Mesendoderm (in vitro differentiated cells): Measurements from ENCODE around the gene CADM1.

Source experiments
- DNase-seq: peaks from one replicate; pipeline ENCODE4 v3.0.0; 2013
- H2AK5ac ChIP-seq: 2 replicates; pipeline ENCODE4 v1.6.1; 2013; ENCODE audit warnings: low read length, inconsistent platforms
- H2BK120ac ChIP-seq: 2 replicates; pipeline ENCODE4 v1.6.1; 2013; ENCODE audit warnings: low read depth, mild to moderate bottlenecking, low read length, moderate library complexity, mixed read lengths
- H2BK15ac ChIP-seq: replicated peaks from 2 replicates; pipeline ENCODE4 v1.6.1; 2013; ENCODE audit warnings: low read depth, mild to moderate bottlenecking, moderate library complexity
- H2BK5ac ChIP-seq: 2 replicates; pipeline ENCODE4 v1.6.1; 2013; ENCODE audit warnings: low read length, inconsistent platforms
- H3K18ac ChIP-seq: 2 replicates; pipeline ENCODE4 v1.6.1; 2013; ENCODE audit warnings: mild to moderate bottlenecking, low read length, mixed read lengths
- H3K23ac ChIP-seq: one replicate; pipeline ENCODE4 v1.6.1; 2013; ENCODE audit warnings: low read length
- H3K27ac ChIP-seq: 2 replicates; pipeline ENCODE4 v1.5.1; 2013; ENCODE audit warnings: low read depth, mild to moderate bottlenecking, inconsistent platforms, low read length, moderate library complexity
- H3K27me3 ChIP-seq: 2 replicates; pipeline ENCODE4 v1.6.1; 2013; ENCODE audit warnings: low read length, control low read depth, mild to moderate bottlenecking, inconsistent platforms; ENCODE audit not compliant: insufficient read depth, poor library complexity
- H3K36me3 ChIP-seq: 2 replicates; pipeline ENCODE4 v1.6.1; 2013; ENCODE audit warnings: low read length, inconsistent platforms; ENCODE audit not compliant: control insufficient read depth, insufficient read depth
- H3K4ac ChIP-seq: one replicate; pipeline ENCODE4 v1.6.1; 2013; ENCODE audit warnings: low read depth, mild to moderate bottlenecking, low read length, moderate library complexity
- H3K4me1 ChIP-seq: 2 replicates; pipeline ENCODE4 v1.6.1; 2013; ENCODE audit warnings: low read depth, low read length, inconsistent platforms; ENCODE audit not compliant: control insufficient read depth
- H3K4me2 ChIP-seq: 2 replicates; pipeline ENCODE4 v1.6.1; 2013; ENCODE audit warnings: low read length
- H3K4me3 ChIP-seq: 2 replicates; pipeline ENCODE4 v1.5.1; 2013; ENCODE audit warnings: mild to moderate bottlenecking, low read length
- H3K56ac ChIP-seq: one replicate; pipeline ENCODE4 v1.6.1; 2013; ENCODE audit warnings: low read length
- H3K79me1 ChIP-seq: 2 replicates; pipeline ENCODE4 v1.6.1; 2013; ENCODE audit warnings: low read length, inconsistent platforms
- H3K79me2 ChIP-seq: 2 replicates; pipeline ENCODE4 v1.6.1; 2013; ENCODE audit warnings: mild to moderate bottlenecking, low read length; ENCODE audit not compliant: control insufficient read depth, insufficient read depth
- H3K9ac ChIP-seq: 2 replicates; pipeline ENCODE4 v1.6.1; 2013; ENCODE audit warnings: low read length, inconsistent platforms
- H4K5ac ChIP-seq: one replicate; pipeline ENCODE4 v1.6.1; 2013; ENCODE audit warnings: low read length
- H4K8ac ChIP-seq: one replicate; pipeline ENCODE4 v1.6.1; 2013; ENCODE audit warnings: low read depth, mild to moderate bottlenecking, control low read depth, low read length, moderate library complexity
- WGBS: extraction: QIAGEN DNeasy Blood & Tissue Kit; methylation state at CpG from one replicate; pipeline ENCODE4 v1.1.7; 2013; ENCODE audit warnings: low lambda C conversion rate, missing lambda C conversion rate; ENCODE audit not compliant: insufficient coverage; ENCODE audit errors: extremely low coverage; 5-methylcytosine and 5-hydroxymethylcytosine counted together

The CADM1 gene

GRCh38 chr11:115377882-115378296 is 126.3 kb downstream of the CADM1 start:
- no peaks in the 10 kb centered on the region for H3K27me3 ChIP-seq
- H3K27ac ChIP-seq = no peak overlapping the region
- no peak overlapping the region for H3K56ac ChIP-seq
- no CpG with 5 or more reads among the region's 4 CpGs for WGBS
- H3K4me2 ChIP-seq = no peak overlapping the region
- no peak overlapping the region for H2AK5ac ChIP-seq
- H3K23ac ChIP-seq = no peak overlapping the region
- no peaks in the 10 kb centered on the region for H3K79me2 ChIP-seq
- no peaks in the 10 kb centered on the region for H3K4me1 ChIP-seq
- H2BK120ac ChIP-seq = no peak overlapping the region
- H3K9ac ChIP-seq = no peak overlapping the region
- no peaks in the 10 kb centered on the region for H3K79me1 ChIP-seq
- no peak overlapping the region for H2BK15ac ChIP-seq
- DNase-seq = no peak
- no peak overlapping the region for H4K5ac ChIP-seq
- H3K4me3 ChIP-seq = no peak overlapping the region
- H4K8ac ChIP-seq = no peak overlapping the region
- no peak overlapping the region for H3K18ac ChIP-seq
- no peak overlapping the region for H3K4ac ChIP-seq
- H3K36me3 ChIP-seq = no peaks in the 10 kb centered on the region
- no peak overlapping the region for H2BK5ac ChIP-seq

GRCh38 chr11:115368616-115369015 is 135.6 kb downstream of the CADM1 start:
- H2BK15ac ChIP-seq = no peak overlapping the region
- H2BK120ac ChIP-seq = no peak overlapping the region
- no peaks in the 10 kb centered on the region for H3K79me1 ChIP-seq
- H3K9ac ChIP-seq = no peak overlapping the region
- no peak overlapping the region for H4K5ac ChIP-seq
- no peaks in the 10 kb centered on the region for H3K4me1 ChIP-seq
- H3K23ac ChIP-seq = no peak overlapping the region
- H3K18ac ChIP-seq = no peak overlapping the region
- H3K27ac ChIP-seq = no peak overlapping the region
- no peak overlapping the region for H3K4me3 ChIP-seq
- H3K4ac ChIP-seq = no peak overlapping the region
- H3K36me3 ChIP-seq = no peaks in the 10 kb centered on the region
- no peak overlapping the region for H4K8ac ChIP-seq
- no peak for DNase-seq
- H3K4me2 ChIP-seq = no peak overlapping the region
- H3K79me2 ChIP-seq = no peaks in the 10 kb centered on the region
- H3K56ac ChIP-seq = no peak overlapping the region
- no peak overlapping the region for H2AK5ac ChIP-seq
- no peak overlapping the region for H2BK5ac ChIP-seq
- H3K27me3 ChIP-seq = no peaks in the 10 kb centered on the region

DNA sequence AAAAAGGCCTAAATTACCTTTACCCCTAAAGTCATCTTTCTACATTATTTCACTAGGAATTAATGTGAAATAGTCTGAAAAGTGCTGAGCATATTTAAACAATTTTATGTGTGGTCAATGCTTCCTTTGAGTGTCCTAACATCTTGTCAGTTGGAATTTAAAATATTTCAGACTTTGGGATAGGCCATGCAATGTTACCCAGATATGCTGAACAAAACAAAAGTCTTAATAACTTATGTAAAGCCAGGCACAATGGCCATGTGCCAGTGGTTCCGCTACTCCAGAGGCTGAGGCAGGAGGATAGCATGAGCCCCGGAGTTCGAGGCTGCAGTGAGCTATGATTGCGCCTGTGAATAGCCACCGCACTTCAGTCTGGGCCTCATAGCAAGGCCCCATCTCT is 137.4 kb downstream of the CADM1 start:
- Histone ChIP-seq H3K4me3 (no peak overlapping the region), H3K79me2 (no peaks in the 10 kb centered on the region), H3K36me3 (no peaks in the 10 kb centered on the region), H3K9ac (no peak overlapping the region), H2BK120ac (no peak overlapping the region), H3K18ac (no peak overlapping the region), H3K27me3 (no peaks in the 10 kb centered on the region), H3K4me1 (no peaks in the 10 kb centered on the region), H3K56ac (no peak overlapping the region), H4K8ac (no peak overlapping the region), H3K23ac (no peak overlapping the region), H3K4me2 (no peak overlapping the region), H3K79me1 (no peaks in the 10 kb centered on the region), H2BK15ac (no peak overlapping the region), H2BK5ac (no peak overlapping the region), H2AK5ac (no peak overlapping the region), H4K5ac (no peak overlapping the region), H3K27ac (no peak overlapping the region), H3K4ac (no peak overlapping the region)
- no peak for DNase-seq
- WGBS = no CpG with 5 or more reads among the region's 5 CpGs

GRCh38 chr11:115365907-115366306 is 138.3 kb downstream of the CADM1 start:
- WGBS = no CpG with 5 or more reads among the region's 4 CpGs
- DNase-seq = no peak
- H3K4me1 ChIP-seq = no peaks in the 10 kb centered on the region
- no peak overlapping the region for H3K9ac ChIP-seq
- H3K79me2 ChIP-seq = no peaks in the 10 kb centered on the region
- H4K8ac ChIP-seq = no peak overlapping the region
- no peak overlapping the region for H3K4ac ChIP-seq
- H3K4me2 ChIP-seq = no peak overlapping the region
- H3K56ac ChIP-seq = no peak overlapping the region
- no peaks in the 10 kb centered on the region for H3K79me1 ChIP-seq
- H2BK5ac ChIP-seq = no peak overlapping the region
- no peak overlapping the region for H4K5ac ChIP-seq
- no peak overlapping the region for H3K4me3 ChIP-seq
- H3K27me3 ChIP-seq = no peaks in the 10 kb centered on the region
- no peak overlapping the region for H3K27ac ChIP-seq
- no peak overlapping the region for H3K18ac ChIP-seq
- H3K23ac ChIP-seq = no peak overlapping the region
- H2AK5ac ChIP-seq = no peak overlapping the region
- no peaks in the 10 kb centered on the region for H3K36me3 ChIP-seq
- no peak overlapping the region for H2BK15ac ChIP-seq
- no peak overlapping the region for H2BK120ac ChIP-seq

GRCh38 chr11:115364896-115365295 is 139.3 kb downstream of the CADM1 start:
- no peak overlapping the region for H2BK15ac ChIP-seq
- H3K27ac ChIP-seq = no peak overlapping the region
- no peak overlapping the region for H2AK5ac ChIP-seq
- no peaks in the 10 kb centered on the region for H3K79me2 ChIP-seq
- H3K36me3 ChIP-seq = no peaks in the 10 kb centered on the region
- no peak overlapping the region for H4K8ac ChIP-seq
- H4K5ac ChIP-seq = no peak overlapping the region
- no peak overlapping the region for H3K18ac ChIP-seq
- H2BK5ac ChIP-seq = no peak overlapping the region
- H3K79me1 ChIP-seq = no peaks in the 10 kb centered on the region
- H3K4me1 ChIP-seq = no peaks in the 10 kb centered on the region
- H3K9ac ChIP-seq = no peak overlapping the region
- H3K4ac ChIP-seq = no peak overlapping the region
- peak; percentile 6 for DNase-seq
- H2BK120ac ChIP-seq = no peak overlapping the region
- H3K56ac ChIP-seq = no peak overlapping the region
- no peaks in the 10 kb centered on the region for H3K27me3 ChIP-seq
- H3K23ac ChIP-seq = no peak overlapping the region
- WGBS = no CpG with 5 or more reads among the region's 3 CpGs
- H3K4me3 ChIP-seq = no peak overlapping the region
- no peak overlapping the region for H3K4me2 ChIP-seq

GRCh38 chr11:115363921-115364320 is 140.3 kb downstream of the CADM1 start:
- Histone ChIP-seq H2BK120ac (no peak overlapping the region), H2AK5ac (no peak overlapping the region), H2BK5ac (no peak overlapping the region), H2BK15ac (no peak overlapping the region), H3K27ac (no peak overlapping the region), H3K36me3 (no peaks in the 10 kb centered on the region), H4K8ac (no peak overlapping the region), H3K4me3 (no peak overlapping the region), H3K4me2 (no peak overlapping the region), H3K4ac (no peak overlapping the region), H3K4me1 (no peaks in the 10 kb centered on the region), H4K5ac (no peak overlapping the region), H3K56ac (no peak overlapping the region), H3K27me3 (no peaks in the 10 kb centered on the region), H3K9ac (no peak overlapping the region), H3K79me2 (no peaks in the 10 kb centered on the region), H3K18ac (no peak overlapping the region), H3K23ac (no peak overlapping the region), H3K79me1 (no peaks in the 10 kb centered on the region)
- WGBS = no CpG with 5 or more reads among the region's 3 CpGs
- DNase-seq = no peak
